ENCODE data around the gene ZNF134. TPM values are rescaled to one million over a fixed set of nuclear protein-coding genes. Genes with fewer than 3 reads are reported as not detected.

Gene ZNF134
- polyA plus RNA-seq, 1 donor from 2014 or later = 40.7 TPM

DNA sequence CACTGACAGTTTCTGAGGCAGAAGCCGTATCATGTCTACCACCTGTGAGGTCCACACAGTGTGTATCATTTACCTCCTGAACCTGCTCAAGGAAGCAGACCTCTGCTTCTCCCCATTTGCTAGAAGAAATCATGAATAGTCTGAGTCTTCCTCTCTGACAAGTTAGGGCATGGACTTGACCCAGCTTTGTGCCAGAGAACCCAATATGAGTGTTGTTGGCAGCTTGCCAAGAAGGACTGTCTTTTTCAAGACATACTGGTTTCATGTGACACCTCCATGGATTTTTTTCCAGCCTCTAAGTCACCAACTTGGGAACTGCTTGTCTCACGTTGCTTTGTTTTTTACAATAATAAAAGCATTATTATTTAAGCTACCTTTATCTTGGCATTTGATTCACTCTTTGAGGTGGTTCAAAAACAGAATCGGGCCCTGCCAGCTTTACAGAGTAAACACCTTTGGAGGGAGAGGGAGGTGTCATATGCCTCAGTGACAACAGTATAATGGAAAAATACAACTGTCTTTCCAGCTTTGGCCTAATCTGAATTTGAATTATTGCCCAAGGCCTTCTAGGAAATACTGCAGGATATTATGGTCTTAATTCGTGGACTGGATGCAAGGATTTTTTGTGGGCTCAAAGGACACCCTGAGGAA, 28.5 kb downstream of the ZNF134 start:
- peaks cover 6% of the 10 kb centered on the region for H3K79me2 ChIP-seq (replicated peaks; ENCODE audit: insufficient read depth, low read length)
- H3K27ac ChIP-seq (ENCODE audit: low read length) = no peak overlapping the region
- H3F3A ChIP-seq (ENCODE audit: insufficient read depth, low read length, poor library complexity, severe bottlenecking) = no peaks in the 10 kb centered on the region
- no peaks in the 10 kb centered on the region for H4K20me1 ChIP-seq (ENCODE audit: insufficient read depth)
- no peaks in the 10 kb centered on the region for H3K9me2 ChIP-seq (ENCODE audit: insufficient read depth, low read length)
- TF ChIP-seq MXI1 (conservative IDR thresholded peaks at IDR 0.05; ENCODE audit: poor library complexity, severe bottlenecking) (no peak), EP300 (conservative IDR thresholded peaks at IDR 0.05; ENCODE audit: poor library complexity, severe bottlenecking) (no peak), TAF1 (IDR thresholded peaks at IDR 0.05; ENCODE audit: low read depth) (no peak), POLR2AphosphoS5 (IDR thresholded peaks at IDR 0.05) (no peak), SMC3 (conservative IDR thresholded peaks at IDR 0.05; ENCODE audit: poor library complexity) (no peak), RAD21 (conservative IDR thresholded peaks at IDR 0.05) (no peak), EZH2 (IDR thresholded peaks at IDR 0.05; ENCODE audit: borderline replicate concordance, insufficient read depth, low read length, poor library complexity, severe bottlenecking) (no peak)
- TF ChIP-seq, protein P1, sequence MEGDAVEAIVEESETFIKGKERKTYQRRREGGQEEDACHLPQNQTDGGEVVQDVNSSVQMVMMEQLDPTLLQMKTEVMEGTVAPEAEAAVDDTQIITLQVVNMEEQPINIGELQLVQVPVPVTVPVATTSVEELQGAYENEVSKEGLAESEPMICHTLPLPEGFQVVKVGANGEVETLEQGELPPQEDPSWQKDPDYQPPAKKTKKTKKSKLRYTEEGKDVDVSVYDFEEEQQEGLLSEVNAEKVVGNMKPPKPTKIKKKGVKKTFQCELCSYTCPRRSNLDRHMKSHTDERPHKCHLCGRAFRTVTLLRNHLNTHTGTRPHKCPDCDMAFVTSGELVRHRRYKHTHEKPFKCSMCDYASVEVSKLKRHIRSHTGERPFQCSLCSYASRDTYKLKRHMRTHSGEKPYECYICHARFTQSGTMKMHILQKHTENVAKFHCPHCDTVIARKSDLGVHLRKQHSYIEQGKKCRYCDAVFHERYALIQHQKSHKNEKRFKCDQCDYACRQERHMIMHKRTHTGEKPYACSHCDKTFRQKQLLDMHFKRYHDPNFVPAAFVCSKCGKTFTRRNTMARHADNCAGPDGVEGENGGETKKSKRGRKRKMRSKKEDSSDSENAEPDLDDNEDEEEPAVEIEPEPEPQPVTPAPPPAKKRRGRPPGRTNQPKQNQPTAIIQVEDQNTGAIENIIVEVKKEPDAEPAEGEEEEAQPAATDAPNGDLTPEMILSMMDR (IDR thresholded peaks at IDR 0.05; ENCODE audit: poor library complexity, severe bottlenecking) = no peak
- TF ChIP-seq, protein P2, sequence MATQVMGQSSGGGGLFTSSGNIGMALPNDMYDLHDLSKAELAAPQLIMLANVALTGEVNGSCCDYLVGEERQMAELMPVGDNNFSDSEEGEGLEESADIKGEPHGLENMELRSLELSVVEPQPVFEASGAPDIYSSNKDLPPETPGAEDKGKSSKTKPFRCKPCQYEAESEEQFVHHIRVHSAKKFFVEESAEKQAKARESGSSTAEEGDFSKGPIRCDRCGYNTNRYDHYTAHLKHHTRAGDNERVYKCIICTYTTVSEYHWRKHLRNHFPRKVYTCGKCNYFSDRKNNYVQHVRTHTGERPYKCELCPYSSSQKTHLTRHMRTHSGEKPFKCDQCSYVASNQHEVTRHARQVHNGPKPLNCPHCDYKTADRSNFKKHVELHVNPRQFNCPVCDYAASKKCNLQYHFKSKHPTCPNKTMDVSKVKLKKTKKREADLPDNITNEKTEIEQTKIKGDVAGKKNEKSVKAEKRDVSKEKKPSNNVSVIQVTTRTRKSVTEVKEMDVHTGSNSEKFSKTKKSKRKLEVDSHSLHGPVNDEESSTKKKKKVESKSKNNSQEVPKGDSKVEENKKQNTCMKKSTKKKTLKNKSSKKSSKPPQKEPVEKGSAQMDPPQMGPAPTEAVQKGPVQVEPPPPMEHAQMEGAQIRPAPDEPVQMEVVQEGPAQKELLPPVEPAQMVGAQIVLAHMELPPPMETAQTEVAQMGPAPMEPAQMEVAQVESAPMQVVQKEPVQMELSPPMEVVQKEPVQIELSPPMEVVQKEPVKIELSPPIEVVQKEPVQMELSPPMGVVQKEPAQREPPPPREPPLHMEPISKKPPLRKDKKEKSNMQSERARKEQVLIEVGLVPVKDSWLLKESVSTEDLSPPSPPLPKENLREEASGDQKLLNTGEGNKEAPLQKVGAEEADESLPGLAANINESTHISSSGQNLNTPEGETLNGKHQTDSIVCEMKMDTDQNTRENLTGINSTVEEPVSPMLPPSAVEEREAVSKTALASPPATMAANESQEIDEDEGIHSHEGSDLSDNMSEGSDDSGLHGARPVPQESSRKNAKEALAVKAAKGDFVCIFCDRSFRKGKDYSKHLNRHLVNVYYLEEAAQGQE (IDR thresholded peaks at IDR 0.05; ENCODE audit: borderline replicate concordance) = no peak
- H3K9me3 ChIP-seq (ENCODE audit: low read length) = no peaks in the 10 kb centered on the region
- H3K27me3 ChIP-seq (ENCODE audit: insufficient read depth, low read depth, low read length) = no peaks in the 10 kb centered on the region
- peaks cover 42% of the 10 kb centered on the region for H3K36me3 ChIP-seq (ENCODE audit: insufficient read depth, low read length)
- H2AFZ ChIP-seq (ENCODE audit: low read depth, low read length) = no peak overlapping the region
- no peak overlapping the region for H3K4me3 ChIP-seq (ENCODE audit: low read length)
- no peak overlapping the region for H3K9ac ChIP-seq (ENCODE audit: low read length)
- H3K4me2 ChIP-seq (ENCODE audit: low read length) = no peak overlapping the region

DNA sequence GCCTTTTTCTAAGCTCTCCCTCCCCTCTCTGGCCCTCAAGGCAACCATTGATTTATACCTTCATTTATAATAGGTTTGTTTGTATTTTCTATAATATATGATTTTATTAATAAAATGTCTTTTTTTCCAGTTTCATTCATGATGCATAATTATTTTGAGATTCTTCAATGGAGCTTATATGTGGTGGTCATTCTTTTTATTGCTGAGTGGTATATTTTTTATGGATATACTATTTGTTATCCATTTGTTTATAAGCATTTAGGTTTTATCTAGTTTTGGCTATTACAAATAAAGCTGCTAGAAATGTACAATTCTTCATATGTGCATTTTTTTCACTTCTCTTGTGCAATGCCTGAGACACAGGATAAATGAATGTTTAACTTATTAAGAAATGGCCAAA, 29.7 kb downstream of the ZNF134 start:
- Histone ChIP-seq H4K20me1 (ENCODE audit: insufficient read depth) (no peaks in the 10 kb centered on the region), H3K4me2 (ENCODE audit: low read length) (no peak overlapping the region), H3K9me3 (ENCODE audit: low read length) (no peaks in the 10 kb centered on the region), H3F3A (ENCODE audit: insufficient read depth, low read length, poor library complexity, severe bottlenecking) (no peaks in the 10 kb centered on the region), H3K4me3 (ENCODE audit: low read length) (no peak overlapping the region), H3K79me2 (replicated peaks; ENCODE audit: insufficient read depth, low read length) (no peaks in the 10 kb centered on the region), H3K36me3 (ENCODE audit: insufficient read depth, low read length) (peaks cover 41% of the 10 kb centered on the region), H3K27me3 (ENCODE audit: insufficient read depth, low read depth, low read length) (no peaks in the 10 kb centered on the region), H3K9ac (ENCODE audit: low read length) (no peak overlapping the region), H3K27ac (ENCODE audit: low read length) (no peak overlapping the region), H3K9me2 (ENCODE audit: insufficient read depth, low read length) (no peaks in the 10 kb centered on the region), H2AFZ (ENCODE audit: low read depth, low read length) (no peak overlapping the region)
- TF ChIP-seq SMC3 (conservative IDR thresholded peaks at IDR 0.05; ENCODE audit: poor library complexity) (no peak), EZH2 (IDR thresholded peaks at IDR 0.05; ENCODE audit: borderline replicate concordance, insufficient read depth, low read length, poor library complexity, severe bottlenecking) (no peak), EP300 (conservative IDR thresholded peaks at IDR 0.05; ENCODE audit: poor library complexity, severe bottlenecking) (no peak), TAF1 (IDR thresholded peaks at IDR 0.05; ENCODE audit: low read depth) (no peak)
